GM19455 (cell line): ENCODE data around the gene RXFP3.
A peak's percentile ranks its signal among the peaks of the same experiment; 100 is the strongest.
"Not testable (repeated sequence)": the region's sequence is repeated elsewhere in the genome, so short reads cannot be mapped to it uniquely, and the experiment has no call there.

Experiments used
- ATAC-seq: cut with Tn5 transposase; IDR thresholded peaks from one replicate; pipeline ENCODE4 v1.9.1; 2021; ENCODE audit not compliant: unreplicated experiment

RXFP3 gene

DNA sequence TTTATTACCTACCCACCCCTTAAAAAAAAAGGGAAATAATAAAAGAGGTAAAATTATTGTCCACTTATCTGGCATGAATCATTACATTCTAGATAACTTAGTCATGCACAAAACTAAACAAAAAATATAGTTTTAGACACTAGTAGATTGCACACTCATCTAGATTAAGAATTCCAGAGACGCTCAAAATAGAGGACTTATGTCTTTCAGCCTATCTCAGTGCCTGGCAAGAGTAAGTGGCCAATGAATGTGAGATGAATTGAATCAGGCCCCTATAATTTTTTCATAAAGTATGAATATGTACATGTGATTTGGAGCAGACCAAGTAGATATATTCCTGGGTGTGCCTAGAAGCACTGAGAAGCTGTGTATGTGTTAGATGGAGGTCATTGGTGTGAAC, 2.0 kb upstream of the RXFP3 start:
- peak; percentile 29 for ATAC-seq

DNA sequence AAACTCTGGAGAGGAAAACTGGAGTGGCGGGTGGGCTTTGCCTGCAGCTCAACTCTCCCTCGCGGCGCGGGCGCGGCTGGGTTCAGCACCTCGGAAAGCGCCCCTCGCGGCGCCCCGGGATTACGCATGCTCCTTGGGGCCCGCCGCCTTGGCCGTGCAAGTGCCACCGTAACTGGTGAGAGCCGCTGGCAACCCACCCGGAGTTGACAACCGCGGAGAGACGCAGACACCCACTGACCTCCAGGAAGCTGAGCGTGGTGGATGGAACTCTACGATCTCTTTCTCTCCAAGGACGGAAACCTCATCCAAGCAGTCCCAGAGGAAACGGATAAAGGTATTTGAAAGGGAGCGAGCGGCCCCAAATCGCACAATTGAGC, 194 bp upstream of the RXFP3 start:
- ATAC-seq = no peak

DNA sequence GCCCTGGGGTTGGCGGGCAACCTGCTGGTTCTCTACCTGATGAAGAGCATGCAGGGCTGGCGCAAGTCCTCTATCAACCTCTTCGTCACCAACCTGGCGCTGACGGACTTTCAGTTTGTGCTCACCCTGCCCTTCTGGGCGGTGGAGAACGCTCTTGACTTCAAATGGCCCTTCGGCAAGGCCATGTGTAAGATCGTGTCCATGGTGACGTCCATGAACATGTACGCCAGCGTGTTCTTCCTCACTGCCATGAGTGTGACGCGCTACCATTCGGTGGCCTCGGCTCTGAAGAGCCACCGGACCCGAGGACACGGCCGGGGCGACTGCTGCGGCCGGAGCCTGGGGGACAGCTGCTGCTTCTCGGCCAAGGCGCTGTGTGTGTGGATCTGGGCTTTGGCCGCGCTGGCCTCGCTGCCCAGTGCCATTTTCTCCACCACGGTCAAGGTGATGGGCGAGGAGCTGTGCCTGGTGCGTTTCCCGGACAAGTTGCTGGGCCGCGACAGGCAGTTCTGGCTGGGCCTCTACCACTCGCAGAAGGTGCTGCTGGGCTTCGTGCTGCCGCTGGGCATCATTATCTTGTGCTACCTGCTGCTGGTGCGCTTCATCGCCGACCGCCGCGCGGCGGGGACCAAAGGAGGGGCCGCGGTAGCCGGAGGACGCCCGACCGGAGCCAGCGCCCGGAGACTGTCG, 976 bp downstream of the RXFP3 start:
- no peak for ATAC-seq

GRCh38 chr5:33937707-33938506, 1.7 kb downstream of the RXFP3 start:
- no peak for ATAC-seq

GRCh38 chr5:33938507-33938796, 2.3 kb downstream of the RXFP3 start:
- ATAC-seq = no peak

- ATAC-seq = no peak
Measured at GRCh38 chr5:33938881-33939280, 2.7 kb downstream of the RXFP3 start.

DNA sequence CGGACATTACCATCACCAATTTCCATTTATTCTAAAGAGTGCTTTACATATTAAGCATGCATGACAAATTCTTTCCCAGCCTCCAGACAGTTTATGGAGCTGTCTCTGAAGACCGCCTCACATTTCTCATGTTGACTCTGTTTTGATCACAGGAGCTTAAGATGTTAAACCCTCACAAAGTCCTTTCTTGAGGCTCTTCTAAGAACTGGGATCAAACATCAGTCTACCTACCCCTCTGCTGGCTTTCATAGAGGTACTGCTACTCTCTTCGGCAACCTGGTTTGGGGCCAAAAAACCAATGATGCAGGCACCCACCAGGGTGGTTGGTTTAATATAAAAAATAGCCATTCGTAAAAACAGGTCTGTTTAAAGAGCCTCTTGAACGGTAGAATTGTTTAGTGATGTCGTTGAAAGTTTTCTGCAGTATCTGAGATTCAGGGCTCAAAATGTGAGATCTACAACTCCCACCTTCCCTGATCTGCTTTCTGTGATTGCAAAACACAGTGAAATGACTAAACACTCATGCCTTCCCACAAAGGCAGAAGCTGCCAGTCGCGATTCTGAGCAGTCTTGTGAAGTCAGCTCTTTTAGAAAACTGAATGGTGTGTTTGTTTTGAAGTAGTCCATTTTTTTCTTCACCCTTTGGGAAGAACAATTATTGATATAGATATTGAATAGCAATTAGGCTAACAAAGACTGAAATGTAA, 3.5 kb downstream of the RXFP3 start:
- no peak for ATAC-seq

DNA sequence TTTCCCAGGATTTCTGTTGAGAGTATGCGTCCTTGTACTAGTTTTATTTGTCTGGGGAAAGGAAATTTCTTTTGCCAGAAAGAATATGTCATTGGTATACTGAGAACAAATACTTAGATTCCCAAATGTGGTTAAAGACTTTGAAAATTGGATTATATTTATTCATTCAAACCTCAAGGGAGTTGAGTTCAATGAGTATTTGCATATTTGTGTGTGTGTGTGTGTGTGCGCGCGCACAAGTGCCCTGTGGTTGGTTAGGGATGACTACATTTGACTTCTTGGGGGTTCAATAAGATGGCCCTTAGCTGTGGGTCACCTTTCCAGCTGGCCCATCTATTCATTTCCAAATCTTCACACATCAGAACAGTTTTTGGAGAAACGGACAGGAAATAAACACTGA, 4.9 kb downstream of the RXFP3 start:
- no peak for ATAC-seq

- no peak for ATAC-seq
Measured at GRCh38 chr5:33944543-33945132, 8.5 kb downstream of the RXFP3 start.

GRCh38 chr5:33952175-33952574, 16.0 kb downstream of the RXFP3 start:
- not testable (repeated sequence) for ATAC-seq

GRCh38 chr5:33957577-33958150, 21.5 kb downstream of the RXFP3 start:
- no peak for ATAC-seq

DNA sequence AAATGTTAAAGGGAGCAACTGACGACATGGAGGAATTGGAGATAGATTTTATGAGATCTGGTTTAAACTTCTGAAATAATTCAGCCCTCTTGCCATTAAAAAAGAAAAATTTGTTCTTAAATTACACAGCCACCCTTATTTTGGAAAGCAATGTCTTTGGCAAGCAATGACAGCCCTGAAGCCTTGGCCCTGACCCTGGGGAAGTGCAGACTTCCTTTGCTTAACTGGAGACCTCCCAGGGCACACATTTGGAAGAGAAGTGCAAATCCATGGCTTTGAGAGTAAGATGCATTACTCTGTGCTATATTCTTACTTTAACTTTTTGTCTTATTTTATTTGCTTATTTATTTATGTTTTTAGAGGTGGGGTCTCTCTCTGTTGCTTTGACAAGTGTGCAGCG, 22.0 kb downstream of the RXFP3 start:
- ATAC-seq = no peak

DNA sequence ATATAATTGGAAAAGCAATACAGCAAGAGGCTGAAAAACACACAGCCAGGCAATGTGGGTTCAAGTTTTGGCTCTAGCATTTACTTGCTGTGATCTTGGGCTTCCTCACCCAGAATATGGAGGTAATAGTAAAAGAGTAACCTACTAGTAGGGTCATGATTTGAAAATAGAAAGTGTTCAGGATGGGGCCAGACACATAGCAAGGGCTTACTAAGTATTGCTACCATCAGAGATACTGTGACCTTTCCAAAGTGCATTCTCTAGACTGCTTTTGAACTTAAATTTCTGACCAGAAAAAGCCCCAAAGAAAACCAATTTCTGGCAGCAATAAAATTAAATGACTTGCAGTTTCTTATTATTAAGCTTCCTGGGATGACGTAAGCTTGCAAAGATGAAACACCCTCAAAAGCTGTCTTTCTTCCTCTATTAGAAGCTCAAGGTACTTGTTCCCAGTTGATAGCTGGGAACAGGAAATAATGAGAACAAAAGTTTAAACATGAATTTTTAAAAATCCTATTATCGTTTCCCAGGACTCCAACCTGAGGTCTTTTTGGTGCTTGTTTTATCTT, 28.0 kb downstream of the RXFP3 start:
- no peak for ATAC-seq

GRCh38 chr5:33966805-33967204, 30.6 kb downstream of the RXFP3 start:
- no peak for ATAC-seq

GRCh38 chr5:33968211-33969005, 32.2 kb downstream of the RXFP3 start:
- ATAC-seq = no peak

DNA sequence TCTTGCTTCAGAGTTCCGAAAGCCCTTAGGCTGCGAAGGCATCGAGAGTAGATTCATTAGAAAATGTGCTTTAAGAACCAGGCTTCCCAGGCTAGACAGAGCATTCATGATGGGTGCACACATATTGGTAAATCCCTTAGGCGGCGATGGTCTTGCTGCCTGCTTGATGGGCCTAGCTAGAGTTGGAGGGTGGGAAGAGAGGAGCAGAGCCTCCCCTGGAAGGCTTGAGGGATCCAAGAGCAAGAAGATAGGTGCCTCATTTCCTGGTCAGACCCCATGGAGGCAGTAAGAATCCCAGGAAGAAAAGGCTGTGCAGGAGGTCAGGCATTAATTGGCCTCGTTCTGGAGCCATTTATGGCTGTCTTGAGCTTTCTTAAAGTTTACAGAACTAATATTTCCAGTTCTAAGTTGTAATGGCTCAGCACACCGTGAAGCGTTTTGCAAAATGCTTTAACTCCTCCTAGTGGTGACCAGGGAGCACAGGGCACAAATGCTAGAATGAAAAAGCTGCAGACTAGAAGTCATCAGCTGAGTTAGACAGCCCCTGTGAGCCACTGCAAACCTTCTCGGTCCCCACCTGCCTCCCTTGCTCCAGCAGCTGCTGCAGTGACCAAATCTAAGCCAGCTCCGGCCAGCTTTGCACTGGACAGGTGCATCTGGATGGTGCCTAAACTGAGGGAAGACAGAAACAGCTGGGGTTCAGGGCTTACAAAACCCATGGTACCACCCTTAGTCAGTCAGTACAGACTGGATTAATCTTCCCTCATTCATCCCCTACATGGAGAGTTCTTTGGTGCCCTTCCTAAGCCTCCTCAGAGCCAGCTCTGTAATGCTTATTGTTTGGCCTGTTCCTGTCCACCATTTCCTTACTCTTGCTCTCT, 33.6 kb downstream of the RXFP3 start:
- ATAC-seq = peak; percentile 65

- ATAC-seq = no peak
Measured at GRCh38 chr5:33973271-33973670, 37.1 kb downstream of the RXFP3 start.

GRCh38 chr5:33975852-33976251, 39.7 kb downstream of the RXFP3 start:
- no peak for ATAC-seq

DNA sequence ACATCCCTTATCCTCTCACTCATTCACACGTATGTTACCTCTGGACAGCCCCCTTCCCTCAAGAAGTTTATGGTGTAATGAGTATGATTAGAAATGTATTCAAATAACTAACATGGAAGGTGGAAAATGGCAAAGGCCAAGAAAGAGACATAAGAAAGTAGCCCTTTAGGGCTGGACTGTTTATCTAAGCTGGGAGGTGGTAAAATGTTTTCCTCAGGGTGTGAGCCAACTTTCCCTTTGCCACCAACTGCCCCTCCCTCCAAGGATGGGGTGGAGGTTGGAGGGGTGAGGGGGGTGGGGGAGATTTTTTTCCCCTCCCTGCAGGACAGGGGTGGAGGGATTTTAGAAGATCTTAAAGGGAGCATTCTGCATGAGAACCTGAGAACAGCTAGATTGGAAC, 40.1 kb downstream of the RXFP3 start:
- ATAC-seq = no peak
